ENCODE measurements around the gene CYP2S1.

CYP2S1 gene

GRCh38 chr19:41235480-41235879, 42.5 kb downstream of the CYP2S1 start:
- no peaks in the 10 kb centered on the region for H3K4me1 ChIP-seq
- H3K79me2 ChIP-seq: no peaks in the 10 kb centered on the region
- H3K4me2 ChIP-seq (ENCODE audit: low read length): no peak overlapping the region
- H2AFZ ChIP-seq: no peak overlapping the region
- no peaks in the 10 kb centered on the region for H3K36me3 ChIP-seq (ENCODE audit: control insufficient read depth, insufficient read depth, low read length)
- H3K4me3 ChIP-seq (ENCODE audit: low read depth, low read length): no peak overlapping the region
- H3K9me3 ChIP-seq (ENCODE audit: control insufficient read depth, low read length): no peaks in the 10 kb centered on the region
- no peak overlapping the region for H3K9ac ChIP-seq
- no peak overlapping the region for H3K27ac ChIP-seq
- H3K27me3 ChIP-seq (ENCODE audit: control insufficient read depth, insufficient read depth, low read length): no peaks in the 10 kb centered on the region
- TF ChIP-seq CTCF (IDR thresholded peaks at IDR 0.05): no peak

GRCh38 chr19:41238244-41238643, 45.2 kb downstream of the CYP2S1 start:
- no peak overlapping the region for H3K9ac ChIP-seq
- H3K27ac ChIP-seq: no peak overlapping the region
- no peaks in the 10 kb centered on the region for H3K4me1 ChIP-seq
- H2AFZ ChIP-seq: no peak overlapping the region
- no peaks in the 10 kb centered on the region for H3K79me2 ChIP-seq
- no peak overlapping the region for H3K4me2 ChIP-seq (ENCODE audit: low read length)
- no peak for TF ChIP-seq CTCF (IDR thresholded peaks at IDR 0.05)
- no peaks in the 10 kb centered on the region for H3K27me3 ChIP-seq (ENCODE audit: control insufficient read depth, insufficient read depth, low read length)
- H3K4me3 ChIP-seq (ENCODE audit: low read depth, low read length): no peak overlapping the region
- no peaks in the 10 kb centered on the region for H3K9me3 ChIP-seq (ENCODE audit: control insufficient read depth, low read length)
- H3K36me3 ChIP-seq (ENCODE audit: control insufficient read depth, insufficient read depth, low read length): no peaks in the 10 kb centered on the region

GRCh38 chr19:41239363-41239762, 46.3 kb downstream of the CYP2S1 start:
- Histone ChIP-seq H3K27ac (no peak overlapping the region), H3K9me3 (ENCODE audit: control insufficient read depth, low read length) (no peaks in the 10 kb centered on the region), H3K36me3 (ENCODE audit: control insufficient read depth, insufficient read depth, low read length) (no peaks in the 10 kb centered on the region), H3K4me3 (ENCODE audit: low read depth, low read length) (no peak overlapping the region), H3K27me3 (ENCODE audit: control insufficient read depth, insufficient read depth, low read length) (no peaks in the 10 kb centered on the region), H3K4me1 (no peaks in the 10 kb centered on the region), H2AFZ (no peak overlapping the region), H3K9ac (no peak overlapping the region), H3K4me2 (ENCODE audit: low read length) (no peak overlapping the region), H3K79me2 (no peaks in the 10 kb centered on the region)
- no peak for TF ChIP-seq CTCF (IDR thresholded peaks at IDR 0.05)

- Histone ChIP-seq H3K4me2 (ENCODE audit: low read length) (no peak overlapping the region), H3K9me3 (ENCODE audit: control insufficient read depth, low read length) (no peaks in the 10 kb centered on the region), H3K36me3 (ENCODE audit: control insufficient read depth, insufficient read depth, low read length) (no peaks in the 10 kb centered on the region)
Observed at GRCh38 chr19:41239961-41240574, 47.0 kb downstream of the CYP2S1 start.

More at GRCh38 chr19:41239961-41240574, 47.0 kb downstream of the CYP2S1 start:
- no peak for TF ChIP-seq CTCF (IDR thresholded peaks at IDR 0.05)
- Histone ChIP-seq H3K9ac (no peak overlapping the region), H3K4me3 (ENCODE audit: low read depth, low read length) (no peak overlapping the region), H2AFZ (no peak overlapping the region), H3K27ac (no peak overlapping the region), H3K79me2 (no peaks in the 10 kb centered on the region), H3K4me1 (no peaks in the 10 kb centered on the region), H3K27me3 (ENCODE audit: control insufficient read depth, insufficient read depth, low read length) (no peaks in the 10 kb centered on the region)
